Glutamatergic neuron (in vitro differentiated cells): ENCODE data around the gene TMPRSS6. TPM values are rescaled to one million over a fixed set of nuclear protein-coding genes. Genes with fewer than 3 reads are reported as not detected.

Experiments
- DNase-seq: peaks from one replicate; pipeline ENCODE4 v3.0.0; 2022
- H3K27ac Mint-ChIP-seq: one replicate; pipeline ENCODE4 v1.8.0; 2020; ENCODE audit warnings: mild to moderate bottlenecking, mixed read lengths, inconsistent platforms; ENCODE audit not compliant: unreplicated experiment
- H3K27me3 Mint-ChIP-seq: one replicate; pipeline ENCODE4 v1.8.0; 2020; ENCODE audit warnings: mild to moderate bottlenecking, moderate library complexity, mixed read lengths, inconsistent platforms; ENCODE audit not compliant: unreplicated experiment
- H3K36me3 Mint-ChIP-seq: one replicate; pipeline ENCODE4 v1.8.0; 2020; ENCODE audit warnings: mild to moderate bottlenecking, mixed read lengths, inconsistent platforms; ENCODE audit not compliant: unreplicated experiment
- H3K4me1 Mint-ChIP-seq: one replicate; pipeline ENCODE4 v1.8.0; 2020; ENCODE audit warnings: mild to moderate bottlenecking, low read depth, mixed read lengths, inconsistent platforms; ENCODE audit not compliant: unreplicated experiment
- H3K4me3 Mint-ChIP-seq: one replicate; pipeline ENCODE4 v1.8.0; 2020; ENCODE audit warnings: mild to moderate bottlenecking, mixed read lengths, inconsistent platforms; ENCODE audit not compliant: unreplicated experiment
- H3K9me3 Mint-ChIP-seq: one replicate; pipeline ENCODE4 v1.8.0; 2020; ENCODE audit warnings: mild to moderate bottlenecking, moderate library complexity, mixed read lengths, inconsistent platforms; ENCODE audit not compliant: unreplicated experiment
- total RNA-seq: library from RNA; stranded (reverse); fragmentation: NEBNext Ultra II Directional; extraction: Animal tissue kit (Norgen Biotek cat#: 25700); gene quantifications from one replicate; pipeline ENCODE4 v1.2.1, GENCODE V29; 2021; ENCODE audit not compliant: unreplicated experiment
- TF ChIP-seq, protein P1 (sequence below): fragments of 200-600 bp; sonication (generic); IDR thresholded peaks from one replicate; pipeline ENCODE4 v1.5.0; 2021; ENCODE audit not compliant: partially characterized antibody, unreplicated experiment

The TMPRSS6 gene
- total RNA-seq, 1 donor from 2014 or later: 0.12 TPM

GRCh38 chr22:37062702-37063381 lies 46.7 kb downstream of the TMPRSS6 start:
- H3K36me3 Mint-ChIP-seq: peaks cover 1% of the 10 kb centered on the region
- peaks cover 4% of the 10 kb centered on the region for H3K27me3 Mint-ChIP-seq
- no peak overlapping the region for H3K27ac Mint-ChIP-seq
- H3K4me1 Mint-ChIP-seq: peaks cover 7% of the 10 kb centered on the region
- H3K4me3 Mint-ChIP-seq: no peak overlapping the region
- peaks cover 2% of the 10 kb centered on the region for H3K9me3 Mint-ChIP-seq
- TF ChIP-seq, protein P1, sequence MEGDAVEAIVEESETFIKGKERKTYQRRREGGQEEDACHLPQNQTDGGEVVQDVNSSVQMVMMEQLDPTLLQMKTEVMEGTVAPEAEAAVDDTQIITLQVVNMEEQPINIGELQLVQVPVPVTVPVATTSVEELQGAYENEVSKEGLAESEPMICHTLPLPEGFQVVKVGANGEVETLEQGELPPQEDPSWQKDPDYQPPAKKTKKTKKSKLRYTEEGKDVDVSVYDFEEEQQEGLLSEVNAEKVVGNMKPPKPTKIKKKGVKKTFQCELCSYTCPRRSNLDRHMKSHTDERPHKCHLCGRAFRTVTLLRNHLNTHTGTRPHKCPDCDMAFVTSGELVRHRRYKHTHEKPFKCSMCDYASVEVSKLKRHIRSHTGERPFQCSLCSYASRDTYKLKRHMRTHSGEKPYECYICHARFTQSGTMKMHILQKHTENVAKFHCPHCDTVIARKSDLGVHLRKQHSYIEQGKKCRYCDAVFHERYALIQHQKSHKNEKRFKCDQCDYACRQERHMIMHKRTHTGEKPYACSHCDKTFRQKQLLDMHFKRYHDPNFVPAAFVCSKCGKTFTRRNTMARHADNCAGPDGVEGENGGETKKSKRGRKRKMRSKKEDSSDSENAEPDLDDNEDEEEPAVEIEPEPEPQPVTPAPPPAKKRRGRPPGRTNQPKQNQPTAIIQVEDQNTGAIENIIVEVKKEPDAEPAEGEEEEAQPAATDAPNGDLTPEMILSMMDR: no peak
- peak; percentile 16 for DNase-seq

DNA sequence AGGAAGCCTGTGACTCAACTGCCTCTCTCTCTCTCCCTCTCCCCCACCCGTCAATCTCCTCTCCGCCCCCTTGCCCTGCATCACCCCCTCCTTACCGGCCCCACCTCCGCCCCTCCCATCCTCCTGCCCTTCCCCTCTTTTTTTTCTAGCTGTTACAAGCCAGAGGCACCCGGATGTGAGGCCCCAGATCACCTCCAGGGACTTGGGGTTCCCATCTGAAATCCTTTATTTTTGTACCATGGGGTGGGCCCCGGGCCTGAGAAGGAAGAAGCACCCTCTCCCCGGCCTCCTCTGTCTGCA lies 47.2 kb downstream of the TMPRSS6 start:
- H3K9me3 Mint-ChIP-seq: peaks cover 2% of the 10 kb centered on the region
- H3K4me1 Mint-ChIP-seq: peaks cover 7% of the 10 kb centered on the region
- DNase-seq: peak; percentile 10
- H3K4me3 Mint-ChIP-seq: no peak overlapping the region
- peaks cover 6% of the 10 kb centered on the region for H3K36me3 Mint-ChIP-seq
- peaks cover 4% of the 10 kb centered on the region for H3K27me3 Mint-ChIP-seq
- TF ChIP-seq, protein P1: no peak
- H3K27ac Mint-ChIP-seq: no peak overlapping the region

GRCh38 chr22:37061611-37062375 lies 47.7 kb downstream of the TMPRSS6 start:
- H3K9me3 Mint-ChIP-seq: peaks cover 2% of the 10 kb centered on the region
- no peak for DNase-seq
- peaks cover 6% of the 10 kb centered on the region for H3K36me3 Mint-ChIP-seq
- TF ChIP-seq, protein P1: no peak
- H3K27ac Mint-ChIP-seq: no peak overlapping the region
- peaks cover 7% of the 10 kb centered on the region for H3K4me1 Mint-ChIP-seq
- H3K27me3 Mint-ChIP-seq: peaks cover 2% of the 10 kb centered on the region
- no peak overlapping the region for H3K4me3 Mint-ChIP-seq

GRCh38 chr22:37060801-37061610 lies 48.5 kb downstream of the TMPRSS6 start:
- Mint-ChIP-seq H3K27ac (no peak overlapping the region), H3K36me3 (peaks cover 6% of the 10 kb centered on the region), H3K27me3 (peaks cover 2% of the 10 kb centered on the region), H3K4me1 (peaks cover 3% of the 10 kb centered on the region), H3K9me3 (peaks cover 2% of the 10 kb centered on the region), H3K4me3 (no peak overlapping the region)
- TF ChIP-seq, protein P1: no peak
- DNase-seq: peak; percentile 13
